Tibial nerve (tissue), 4 donors: Measurements from ENCODE around the gene ZNF501. TPM values are rescaled to one million over a fixed set of nuclear protein-coding genes. Genes with fewer than 3 reads are reported as not detected.

Experiments
- DNase-seq, 2 donors: peaks; one replicate each; pipeline ENCODE4 v3.0.0-alpha.2; 2019; ENCODE audit warnings: low spot score in 2 of 2
- H3K27ac ChIP-seq, 4 donors: fragments of 200-600 bp; sonication (generic) in 3 of 4; one replicate each; pipeline ENCODE4 v1.5.1; 2017 to 2019; ENCODE audit warnings: mild to moderate bottlenecking in 1 of 4
- H3K27me3 ChIP-seq, 2 donors: fragments of 200-600 bp; sonication (generic) in 1 of 2; one replicate each; pipeline versions ENCODE4 v1.5.1 to v1.6.0; 2017 to 2019
- H3K36me3 ChIP-seq, 3 donors: fragments of 200-600 bp; sonication (generic); one replicate each; pipeline ENCODE4 v1.5.1; 2018 to 2019
- H3K4me1 ChIP-seq, 4 donors: fragments of 200-600 bp; sonication (generic) in 3 of 4; one replicate each; pipeline ENCODE4 v1.5.1; 2017 to 2019
- H3K4me3 ChIP-seq, 4 donors: fragments of 200-600 bp; sonication (generic) in 3 of 4; one replicate each; pipeline ENCODE4 v1.5.1; 2017 to 2019; ENCODE audit warnings: mild to moderate bottlenecking in 1 of 4, moderate library complexity in 1 of 4
- H3K9me3 ChIP-seq, 4 donors: fragments of 200-600 bp; sonication (generic) in 3 of 4; one replicate each; pipeline ENCODE4 v1.5.1; 2017 to 2019
- CTCF ChIP-seq, 5 experiments: fragments of 200-600 bp in 3 of 5; fragments of 450-650 bp in 2 of 5; sonication (generic) in 3 of 5; IDR thresholded peaks; one replicate each; pipeline ENCODE4 v1.5.1; 2016 to 2019; ENCODE audit warnings: antibody characterized with exemption in 5 of 5, mild to moderate bottlenecking in 3 of 5, moderate library complexity in 2 of 5
- EP300 ChIP-seq, 2 donors: sonication (generic); formaldehyde crosslinking; IDR thresholded peaks; one replicate each; pipeline ENCODE4 v1.6.1; 2017; ENCODE audit warnings: antibody characterized with exemption in 2 of 2, mild to moderate bottlenecking in 1 of 2
- POLR2A ChIP-seq, 2 donors: fragments of 450-650 bp; IDR thresholded peaks; one replicate each; pipeline ENCODE4 v1.6.1; 2017; ENCODE audit warnings: antibody characterized with exemption in 2 of 2, mild to moderate bottlenecking in 2 of 2, moderate library complexity in 2 of 2
- WGBS, 2 donors: methylation state at CpG; one replicate each; pipeline ENCODE4 v1.1.5; 2018; 5-methylcytosine and 5-hydroxymethylcytosine counted together
- total RNA-seq, 4 donors: library from RNA; depleted of rRNA; stranded (reverse); fragments of >200 nt; gene quantifications; one replicate each; pipeline ENCODE4 v1.1.0, GENCODE V29; 2016

The ZNF501 gene
- total RNA-seq, 4 donors from 2014 or later, result 4.2 to 8.3 (median 6.5) TPM

GRCh38 chr3:44771424-44772098 lies 42.1 kb downstream of the ZNF501 start:
- H3K9me3 ChIP-seq, result peaks cover 0 to 36% (median 9%) of the 10 kb centered on the region in 4 donors
- H3K27me3 ChIP-seq, result no peaks in the 10 kb centered on the region
- H3K4me1 ChIP-seq, result no peaks in the 10 kb centered on the region
- no peak for DNase-seq
- TF ChIP-seq EP300 (IDR thresholded peaks at IDR 0.05), result no peak
- TF ChIP-seq POLR2A (IDR thresholded peaks at IDR 0.05), result no peak
- TF ChIP-seq CTCF (IDR thresholded peaks at IDR 0.05), result no peak
- peaks cover 0 to 6% (median 0%) of the 10 kb centered on the region in 3 donors for H3K36me3 ChIP-seq
- H3K27ac ChIP-seq, result no peak overlapping the region
- H3K4me3 ChIP-seq, result no peak overlapping the region
- WGBS, 2 donors, result 87 to 90% methylated on average over 1 of the region's 1 CpG

GRCh38 chr3:44772099-44772442 lies 42.6 kb downstream of the ZNF501 start:
- Histone ChIP-seq H3K4me3 (no peak overlapping the region), H3K27ac (no peak overlapping the region), H3K9me3 (peaks cover 0 to 36% (median 9%) of the 10 kb centered on the region in 4 donors), H3K27me3 (no peaks in the 10 kb centered on the region), H3K36me3 (peaks cover 0 to 6% (median 0%) of the 10 kb centered on the region in 3 donors), H3K4me1 (no peaks in the 10 kb centered on the region)
- WGBS, 2 donors, result 97% methylated on average over 1 of the region's 1 CpG
- TF ChIP-seq POLR2A (IDR thresholded peaks at IDR 0.05) (no peak), CTCF (IDR thresholded peaks at IDR 0.05) (no peak), EP300 (IDR thresholded peaks at IDR 0.05) (no peak)
- DNase-seq, result no peak

- H3K4me3 ChIP-seq, result no peak overlapping the region
- 94 to 97% methylated on average over 4 of the region's 4 CpGs for WGBS, 2 donors
- H3K4me1 ChIP-seq, result no peaks in the 10 kb centered on the region
- no peak for DNase-seq
- no peaks in the 10 kb centered on the region for H3K27me3 ChIP-seq
- H3K36me3 ChIP-seq, result no peaks in the 10 kb centered on the region
- no peak overlapping the region for H3K27ac ChIP-seq
- TF ChIP-seq EP300 (IDR thresholded peaks at IDR 0.05) (no peak), POLR2A (IDR thresholded peaks at IDR 0.05) (no peak), CTCF (IDR thresholded peaks at IDR 0.05) (no peak)
- H3K9me3 ChIP-seq, result no peaks in the 10 kb centered on the region
These were observed 53.5 kb downstream of the ZNF501 start for GRCh38 chr3:44782891-44783290.

Other genes with a start within 250 kb of the ZNF501 start
- 10 to 100 TPM in 3 of 4 donors, 1 to 10 TPM in 1; 6.5 to 11.1 (median 10.3) TPM for gene ZKSCAN7, start 174.4 kb upstream of the ZNF501 start, total RNA-seq
- gene ZNF660, start 144.7 kb upstream of the ZNF501 start, total RNA-seq, result 1 to 10 TPM; 2.2 to 4.8 (median 3.5) TPM
- 10 to 100 TPM; 20.1 to 27.5 (median 21.6) TPM for gene ZNF197, start 104.6 kb upstream of the ZNF501 start, total RNA-seq
- gene ZNF35, start 80.9 kb upstream of the ZNF501 start, total RNA-seq, result 10 to 100 TPM; 11.9 to 25.1 (median 16.5) TPM
- gene ZNF502, start 17.0 kb upstream of the ZNF501 start, total RNA-seq, result 1 to 10 TPM; 3.7 to 8.1 (median 6.1) TPM
- 10 to 100 TPM; 20.7 to 27.4 (median 25.9) TPM for gene KIAA1143, start 32.0 kb downstream of the ZNF501 start, total RNA-seq
- under 1 TPM; 0.60 to 0.87 (median 0.71) TPM for gene KIF15, start 32.2 kb downstream of the ZNF501 start, total RNA-seq
- gene TMEM42, start 132.3 kb downstream of the ZNF501 start, total RNA-seq, result 10 to 100 TPM; 20.7 to 40.4 (median 32.6) TPM
- not detected for gene TGM4, start 145.0 kb downstream of the ZNF501 start, total RNA-seq
- 100 to 1,000 TPM in 3 of 4 donors, 10 to 100 TPM in 1; 98.4 to 139 (median 117) TPM for gene ZDHHC3, start 246.5 kb downstream of the ZNF501 start, total RNA-seq
- gene EXOSC7, start 246.6 kb downstream of the ZNF501 start, total RNA-seq, result 10 to 100 TPM; 48.3 to 67.7 (median 64.2) TPM